GM21515 (cell line): ENCODE results near the gene NDUFB7.
"Not testable (repeated sequence)": the region's sequence is repeated elsewhere in the genome, so short reads cannot be mapped to it uniquely, and the experiment has no call there.

Experiments
- ATAC-seq: cut with Tn5 transposase; IDR thresholded peaks from one replicate; pipeline ENCODE4 v1.9.1; 2021; ENCODE audit not compliant: unreplicated experiment

The NDUFB7 gene

GRCh38 chr19:14575428-14575980 lies 3.6 kb upstream of the NDUFB7 start:
- no peak for ATAC-seq

DNA sequence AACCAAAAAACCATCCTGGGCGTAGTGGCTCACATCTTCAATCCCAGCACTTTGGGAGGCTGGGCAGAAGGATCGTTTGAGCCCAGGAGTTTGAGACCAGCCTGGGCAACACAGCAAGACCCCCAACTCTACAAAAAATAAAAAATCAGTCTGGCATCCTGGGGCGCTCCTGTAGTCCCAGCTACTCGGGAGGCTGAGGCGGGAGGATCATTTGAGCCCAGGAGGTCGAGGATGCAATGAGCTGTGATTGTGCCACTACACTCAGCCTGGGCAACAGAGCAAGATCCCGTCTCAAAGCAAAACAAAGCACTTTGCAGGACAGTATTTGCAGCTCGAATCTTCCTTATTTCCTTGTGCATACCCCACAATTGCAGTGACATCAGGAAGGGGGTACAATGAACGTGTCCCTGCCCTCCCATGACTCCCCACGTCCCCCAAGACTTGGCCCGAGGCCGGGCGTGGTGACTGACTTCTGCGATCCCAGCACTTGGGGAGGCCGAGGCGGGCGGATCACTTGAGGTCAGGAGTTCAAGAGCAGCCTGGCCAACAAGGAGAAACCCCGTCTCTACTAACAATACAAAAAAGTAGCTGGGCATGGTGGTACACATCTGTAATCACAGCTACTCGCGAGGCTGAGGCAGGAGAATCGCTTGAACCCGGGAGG lies 870 bp downstream of the NDUFB7 start:
- no peak for ATAC-seq

DNA sequence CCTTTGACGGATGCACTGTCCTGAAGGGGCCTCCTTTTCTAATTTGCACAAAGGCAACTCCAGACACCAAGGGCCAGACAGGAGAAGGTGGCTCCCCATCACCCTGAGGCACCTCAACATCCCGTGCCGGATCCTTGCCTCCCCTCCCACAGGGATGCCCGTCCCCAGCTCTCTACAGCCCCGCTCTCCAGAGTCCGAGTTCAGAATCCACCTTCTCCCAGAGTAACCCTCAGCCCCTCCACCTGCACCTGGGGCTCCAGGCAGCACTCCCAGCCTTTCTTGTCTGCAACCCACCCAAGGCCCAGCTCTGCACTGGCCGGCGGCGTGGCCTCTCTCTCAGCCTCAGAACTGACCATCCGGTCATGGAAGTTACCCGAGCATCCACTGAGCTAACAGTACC lies 4.8 kb downstream of the NDUFB7 start:
- ATAC-seq = no peak

GRCh38 chr19:14566712-14567077 lies 5.2 kb downstream of the NDUFB7 start:
- no peak for ATAC-seq

DNA sequence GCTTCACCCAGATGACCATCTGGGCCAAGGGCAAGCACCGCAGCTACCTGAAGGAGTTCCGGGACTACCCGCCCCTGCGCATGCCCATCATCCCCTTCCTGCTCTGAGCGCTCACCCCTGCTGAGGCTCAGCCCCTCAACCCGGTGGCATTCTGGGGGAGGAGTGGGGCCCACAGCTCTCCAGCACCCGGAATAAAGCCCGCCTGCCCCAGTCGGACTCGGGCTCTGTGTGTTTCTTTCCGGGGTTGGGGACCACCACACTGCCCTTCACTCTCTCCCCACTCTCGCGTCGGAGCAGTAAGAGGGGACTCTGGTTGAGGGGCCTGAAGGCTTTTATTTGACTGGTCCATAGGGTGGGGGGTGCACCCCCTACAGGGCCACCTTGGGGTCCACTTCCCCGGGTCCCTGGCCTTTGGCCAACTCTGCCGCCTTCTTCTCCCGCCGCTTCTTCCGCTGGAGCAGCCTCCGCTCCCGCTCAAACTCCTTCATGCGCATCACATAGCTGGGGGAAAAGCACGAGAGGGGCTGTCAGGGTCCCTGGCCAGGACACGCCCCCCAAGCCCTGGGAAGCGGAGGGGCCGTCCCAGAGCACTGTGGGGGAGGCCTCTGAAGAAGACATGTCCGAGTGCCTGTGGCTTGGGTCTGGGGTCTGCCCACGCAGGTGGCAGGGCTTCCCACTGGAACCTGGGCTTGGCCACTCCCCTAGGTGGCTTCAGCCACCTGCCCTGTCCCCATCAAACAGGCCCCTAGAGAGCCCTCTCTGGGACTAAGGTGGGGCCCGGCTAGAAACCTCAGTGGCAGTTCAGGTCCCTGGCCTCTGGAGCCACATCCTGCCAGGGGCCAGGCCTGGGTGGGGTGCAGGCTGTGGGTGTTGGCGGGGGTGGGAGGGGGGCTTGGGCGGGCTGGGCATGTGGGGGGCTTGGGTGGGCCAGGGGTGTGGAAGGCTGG lies 5.8 kb downstream of the NDUFB7 start:
- no peak for ATAC-seq

- no peak for ATAC-seq
Observed at GRCh38 chr19:14565298-14565679, 6.6 kb downstream of the NDUFB7 start.

DNA sequence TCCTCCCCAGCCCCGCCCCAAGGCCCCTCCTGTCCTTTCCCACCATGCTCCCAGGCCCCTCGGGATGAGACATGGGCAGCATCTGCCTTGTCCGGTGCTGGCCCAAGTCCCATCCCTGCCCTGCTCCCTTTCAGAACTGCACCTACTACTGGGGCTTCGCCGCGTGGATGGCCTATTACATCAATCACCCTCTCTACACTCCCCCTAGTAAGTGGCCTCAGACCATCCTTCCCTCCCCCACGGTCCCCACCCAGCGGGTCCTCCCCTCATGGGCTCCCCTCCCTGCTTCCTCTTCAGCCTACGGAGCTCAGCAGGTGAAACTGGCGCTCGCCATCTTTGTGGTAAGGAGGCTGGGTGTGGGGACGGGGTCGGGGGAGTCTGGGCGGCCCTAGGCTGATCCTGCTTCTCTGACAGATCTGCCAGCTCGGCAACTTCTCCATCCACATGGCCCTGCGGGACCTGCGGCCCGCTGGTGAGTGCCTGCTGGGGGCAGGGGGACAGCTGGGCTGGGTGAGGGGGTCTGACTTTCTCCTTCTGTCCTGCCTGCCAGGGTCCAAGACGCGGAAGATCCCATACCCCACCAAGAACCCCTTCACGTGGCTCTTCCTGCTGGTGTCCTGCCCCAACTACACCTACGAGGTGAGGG lies 7.1 kb downstream of the NDUFB7 start:
- ATAC-seq = not testable (repeated sequence)

GRCh38 chr19:14563989-14564651 lies 7.7 kb downstream of the NDUFB7 start:
- no peak for ATAC-seq

GRCh38 chr19:14563590-14563926 lies 8.3 kb downstream of the NDUFB7 start:
- no peak for ATAC-seq

GRCh38 chr19:14562660-14563589 lies 8.9 kb downstream of the NDUFB7 start:
- no peak for ATAC-seq

GRCh38 chr19:14561847-14562351 lies 10.0 kb downstream of the NDUFB7 start:
- ATAC-seq = no peak

- no peak for ATAC-seq
Observed at GRCh38 chr19:14561249-14561648, 10.6 kb downstream of the NDUFB7 start.

GRCh38 chr19:14560776-14561108 lies 11.1 kb downstream of the NDUFB7 start:
- no peak for ATAC-seq

DNA sequence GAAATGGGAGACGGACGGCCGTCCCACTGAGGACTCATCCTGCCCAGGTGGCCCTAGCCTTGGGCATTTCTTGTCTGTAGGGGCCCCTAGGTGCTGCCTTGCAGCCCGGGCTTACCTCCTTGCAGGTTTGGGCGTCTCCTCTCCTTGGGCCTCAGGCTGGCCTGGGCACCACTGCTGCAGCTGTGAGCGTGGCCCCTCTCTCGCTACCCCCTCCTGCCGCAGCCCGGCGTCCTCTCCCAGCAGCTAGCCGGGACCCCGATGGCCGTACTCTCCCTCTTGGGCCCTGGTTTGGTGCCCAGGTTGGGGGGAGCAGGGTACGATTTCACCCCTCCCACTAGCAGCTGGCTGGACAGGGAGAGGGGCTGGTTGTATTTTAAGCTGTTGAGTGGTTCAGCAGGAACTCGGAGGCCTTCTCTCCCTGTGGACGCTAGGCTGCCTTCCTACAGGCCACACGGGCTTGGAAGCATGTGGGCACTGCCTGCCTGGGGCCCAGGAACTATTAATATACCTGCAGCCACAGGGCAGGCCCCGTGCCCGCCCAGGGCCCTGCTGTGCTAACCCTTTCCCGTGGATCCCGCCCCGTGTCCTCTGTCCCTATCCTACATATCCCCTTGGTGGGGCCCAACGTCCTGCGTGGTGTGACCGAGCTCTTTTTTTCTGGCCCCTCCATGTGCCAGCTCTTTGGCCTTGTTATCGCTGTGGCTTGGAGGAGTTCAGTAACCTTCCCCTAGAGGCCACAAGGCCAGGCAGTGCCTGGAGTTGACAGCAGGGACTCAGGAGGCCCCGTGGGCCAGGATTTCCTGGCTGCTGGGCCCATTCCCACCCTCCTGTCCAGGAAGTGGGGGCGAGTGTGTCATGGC lies 11.7 kb downstream of the NDUFB7 start:
- ATAC-seq = no peak

GRCh38 chr19:14558370-14559066 lies 13.3 kb downstream of the NDUFB7 start:
- no peak for ATAC-seq

- ATAC-seq = no peak
Observed at GRCh38 chr19:14556662-14557188, 15.1 kb downstream of the NDUFB7 start.

- ATAC-seq = no peak
Observed at GRCh38 chr19:14555918-14556661, 15.8 kb downstream of the NDUFB7 start.
